ENCODE results near the gene NMNAT2.

Gene NMNAT2

GRCh38 chr1:183308719-183309118, 109.5 kb downstream of the NMNAT2 start:
- no peak for DNase-seq

- no peak for DNase-seq
Measured at GRCh38 chr1:183306317-183307042, 111.7 kb downstream of the NMNAT2 start.

- peak; percentile 45 to 75 for DNase-seq
Measured at GRCh38 chr1:183304440-183305107, 113.6 kb downstream of the NMNAT2 start.

GRCh38 chr1:183303901-183304300, 114.3 kb downstream of the NMNAT2 start:
- no peak for DNase-seq

- DNase-seq: no peak
Measured at GRCh38 chr1:183303323-183303645, 114.9 kb downstream of the NMNAT2 start.

- no peak for DNase-seq
Measured at GRCh38 chr1:183302452-183303322, 115.5 kb downstream of the NMNAT2 start.

GRCh38 chr1:183301239-183301638, 116.9 kb downstream of the NMNAT2 start:
- DNase-seq: no peak

GRCh38 chr1:183300828-183301227, 117.4 kb downstream of the NMNAT2 start:
- no peak for DNase-seq

GRCh38 chr1:183300395-183300794, 117.8 kb downstream of the NMNAT2 start:
- no peak for DNase-seq

- no peak for DNase-seq
Measured at GRCh38 chr1:183296782-183297181, 121.4 kb downstream of the NMNAT2 start.

GRCh38 chr1:183295521-183295920, 122.7 kb downstream of the NMNAT2 start:
- no peak for DNase-seq

GRCh38 chr1:183293876-183294275, 124.3 kb downstream of the NMNAT2 start:
- DNase-seq: no peak

GRCh38 chr1:183293241-183293640, 124.9 kb downstream of the NMNAT2 start:
- no peak for DNase-seq

GRCh38 chr1:183291802-183292514, 126.2 kb downstream of the NMNAT2 start:
- no peak for DNase-seq

GRCh38 chr1:183291216-183291762, 126.9 kb downstream of the NMNAT2 start:
- no peak for DNase-seq

- no peak for DNase-seq
Measured at GRCh38 chr1:183290628-183291027, 127.6 kb downstream of the NMNAT2 start.

- DNase-seq: no peak
Measured at GRCh38 chr1:183289051-183289496, 129.1 kb downstream of the NMNAT2 start.

GRCh38 chr1:183288583-183288982, 129.6 kb downstream of the NMNAT2 start:
- no peak for DNase-seq

GRCh38 chr1:183287191-183287675, 130.9 kb downstream of the NMNAT2 start:
- peak; percentile 13 to 63 for DNase-seq

- no peak for DNase-seq
Measured at GRCh38 chr1:183285746-183286145, 132.4 kb downstream of the NMNAT2 start.

GRCh38 chr1:183285256-183285655, 132.9 kb downstream of the NMNAT2 start:
- DNase-seq: no peak

GRCh38 chr1:183284086-183284485, 134.1 kb downstream of the NMNAT2 start:
- DNase-seq: no peak
